ENCODE data around the gene EPPIN.
"Not testable (repeated sequence)": the region's sequence is repeated elsewhere in the genome, so short reads cannot be mapped to it uniquely, and the experiment has no call there.

Gene EPPIN

DNA sequence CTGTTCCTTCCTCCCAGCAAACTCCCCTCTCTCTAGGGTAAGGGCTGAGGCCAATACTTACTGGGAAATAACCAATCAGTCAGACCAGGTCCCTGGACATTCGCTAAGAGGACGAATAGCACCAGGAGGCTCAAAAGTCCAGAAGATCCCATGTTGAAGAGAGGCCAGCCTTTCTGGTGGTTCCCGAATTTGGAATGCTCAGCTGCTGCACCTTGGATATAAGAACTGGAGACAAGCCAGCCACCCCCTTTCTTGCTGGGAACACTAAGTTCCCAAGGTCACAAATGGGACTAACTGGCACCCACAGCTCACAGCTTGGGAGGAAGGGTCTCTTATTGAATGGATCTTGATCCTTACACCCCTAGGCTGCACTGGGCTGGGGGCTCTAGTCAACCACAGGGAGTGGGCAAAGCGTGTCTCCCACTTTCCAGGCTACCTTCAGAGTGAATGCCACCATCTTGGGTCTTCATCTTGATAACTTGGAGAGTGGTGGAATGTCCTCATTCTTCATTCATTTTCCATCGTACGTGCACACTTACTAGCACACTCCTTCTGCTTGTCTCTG lies at the start of gene EPPIN:
Gene EPPIN (minus strand): TSS at position 196 of the 565 bp plus-strand sequence. CDS start 44 bp downstream, at position 152.
- no peak for DNase-seq

DNA sequence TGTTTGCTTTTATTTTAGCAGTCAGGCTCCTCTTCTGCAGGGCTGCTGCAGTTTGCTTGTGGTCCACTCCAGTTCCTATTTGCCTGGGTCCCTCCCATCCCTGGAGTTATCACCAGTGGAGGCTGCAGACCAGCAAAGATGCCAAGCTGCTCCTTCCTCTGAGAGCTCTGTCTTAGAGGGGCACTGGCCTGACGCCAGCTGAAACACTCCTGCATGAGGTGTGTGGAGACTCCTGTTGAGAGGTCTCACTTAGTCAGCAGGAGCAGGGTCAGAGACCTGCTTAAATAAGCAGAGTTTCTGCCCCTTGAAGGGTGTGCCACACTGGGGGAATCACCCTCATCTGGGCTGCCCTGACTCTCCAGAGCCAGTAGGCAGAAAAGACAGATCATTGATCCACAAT lies 48.0 kb upstream of the EPPIN start:
- DNase-seq, result no peak

DNA sequence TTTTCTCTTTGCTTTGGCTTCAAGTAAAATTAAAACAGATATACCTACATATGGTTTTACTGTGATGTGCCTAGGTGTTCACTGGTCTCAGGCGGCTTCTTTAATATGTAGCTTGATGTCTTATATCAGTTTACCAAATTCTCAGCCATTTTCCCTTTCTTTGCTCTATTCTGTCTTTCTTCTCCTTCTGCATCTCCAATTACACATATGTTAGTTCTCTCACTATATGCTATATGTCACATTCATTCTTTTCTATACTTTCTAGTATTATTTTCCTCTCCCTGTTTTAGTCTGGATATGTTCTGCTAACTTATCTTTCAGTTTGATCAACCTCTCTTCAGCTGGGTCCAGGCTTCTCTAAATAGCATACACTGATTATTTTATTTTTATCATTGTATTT lies 46.3 kb upstream of the EPPIN start:
- no peak for DNase-seq

GRCh38 chr20:45592574-45593189 lies 45.5 kb upstream of the EPPIN start:
- no peak for DNase-seq

- DNase-seq, result no peak
Observed at GRCh38 chr20:45589725-45590124, 42.5 kb upstream of the EPPIN start.

GRCh38 chr20:45588800-45589199 lies 41.6 kb upstream of the EPPIN start:
- no peak for DNase-seq

DNA sequence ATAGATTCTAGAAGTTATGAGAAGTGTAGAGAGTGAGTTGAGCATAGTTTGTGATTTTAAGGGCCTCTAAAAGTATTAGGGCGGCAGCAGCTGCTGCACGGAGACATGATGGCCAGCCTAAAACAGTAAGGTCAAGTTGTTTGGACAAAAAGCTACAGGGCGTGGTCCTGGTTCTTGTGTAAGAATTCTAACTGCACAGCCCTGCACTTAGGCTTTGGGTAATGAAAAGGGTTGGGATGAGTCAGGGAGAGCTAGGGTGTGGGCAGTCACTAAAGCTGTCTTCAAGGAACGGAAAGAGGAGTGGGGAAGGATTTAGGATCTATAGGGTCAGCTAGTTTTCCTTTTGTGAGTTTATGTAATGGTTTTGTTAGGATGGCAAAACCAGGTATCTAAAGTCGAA lies 38.8 kb upstream of the EPPIN start:
- not testable (repeated sequence) for DNase-seq

GRCh38 chr20:45584294-45584693 lies 37.1 kb upstream of the EPPIN start:
- DNase-seq, result not testable (repeated sequence)

- no peak for DNase-seq
Observed at GRCh38 chr20:45583502-45583901, 36.3 kb upstream of the EPPIN start.

DNA sequence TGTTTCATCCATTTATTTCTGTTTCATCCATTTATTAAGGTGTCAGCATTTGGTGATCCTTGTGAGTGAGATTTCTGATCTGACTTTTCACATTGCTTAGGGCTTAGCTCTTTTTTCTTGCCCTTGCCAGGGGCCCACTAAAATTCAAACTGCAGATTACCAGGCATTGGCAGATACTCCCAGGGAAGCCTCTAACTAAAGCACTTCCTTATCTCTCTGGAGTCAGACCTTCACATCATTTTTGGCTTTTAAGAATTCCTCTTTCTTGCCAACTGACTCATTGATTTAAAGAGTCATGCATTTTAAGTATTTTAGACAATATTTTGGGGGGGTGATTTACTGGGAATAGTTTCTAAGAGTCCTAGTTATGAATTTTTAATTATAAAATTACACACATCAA lies 34.5 kb upstream of the EPPIN start:
- DNase-seq, result no peak

- DNase-seq, result no peak
Observed at GRCh38 chr20:45579184-45579583, 32.0 kb upstream of the EPPIN start, which contains the start of gene WFDC8. TSS of gene WFDC8 (minus strand) at chr20:45579284. CDS start at chr20:45579247, 37 bp downstream.

GRCh38 chr20:45578231-45578630 lies 31.0 kb upstream of the EPPIN start:
- DNase-seq, result no peak

GRCh38 chr20:45576995-45577394 lies 29.8 kb upstream of the EPPIN start:
- no peak for DNase-seq

DNA sequence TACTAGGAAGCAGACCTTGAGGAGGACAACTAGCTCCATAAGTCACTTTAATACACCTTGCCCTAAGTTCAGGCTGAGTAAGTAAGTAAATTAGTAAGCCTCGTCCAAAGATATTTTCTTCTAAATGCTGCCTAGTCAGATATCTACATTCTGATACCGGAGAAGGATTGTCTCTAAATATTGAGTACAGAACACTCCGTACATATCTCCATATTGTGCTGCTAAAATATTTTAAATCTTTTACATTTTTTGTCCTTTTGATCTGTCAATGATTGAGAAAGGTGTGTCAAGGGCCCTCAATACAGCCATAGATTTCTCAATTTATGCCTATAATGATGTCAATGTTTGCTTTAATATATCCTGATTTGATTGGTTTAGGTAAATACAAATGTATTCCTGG lies 28.7 kb upstream of the EPPIN start:
- DNase-seq, result no peak

DNA sequence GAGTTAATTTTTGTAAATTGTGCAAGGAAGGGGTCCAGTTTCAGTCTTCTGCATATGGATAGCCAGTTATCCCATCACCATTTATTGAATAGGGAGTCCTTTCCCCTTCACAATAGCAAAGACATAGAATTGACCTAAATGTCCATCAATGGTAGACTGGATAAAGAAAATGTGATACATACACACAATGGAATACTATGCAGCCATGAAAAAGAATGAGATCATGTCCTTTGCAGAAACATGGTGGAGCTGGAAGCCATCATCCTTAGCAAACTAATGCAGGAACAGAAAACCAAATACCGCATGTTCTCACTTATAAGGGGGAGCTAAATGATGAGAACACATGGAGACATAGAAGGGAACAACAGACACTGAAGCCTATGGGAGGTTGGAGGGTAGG lies 22.4 kb upstream of the EPPIN start:
- DNase-seq, result not testable (repeated sequence)

- DNase-seq, result no peak
Observed at GRCh38 chr20:45564760-45565276, 17.6 kb upstream of the EPPIN start.

DNA sequence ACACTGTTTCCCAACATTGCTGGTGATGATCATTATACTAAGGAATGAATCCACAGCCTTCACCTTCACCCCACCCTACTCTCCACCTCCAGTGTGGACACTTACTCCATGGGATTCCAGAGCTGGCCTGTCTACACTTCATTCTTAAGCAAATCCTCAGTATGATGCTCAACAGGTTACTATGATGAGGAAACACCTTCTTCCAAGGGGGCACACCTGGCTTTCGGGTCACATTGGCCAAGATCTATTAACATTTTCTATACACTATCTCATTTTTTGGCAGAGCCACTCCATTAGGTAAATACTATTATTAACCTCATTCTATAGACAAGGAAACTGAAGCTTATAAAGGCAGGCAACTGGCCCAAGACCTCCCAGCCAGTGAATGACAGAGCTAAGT lies 8.0 kb upstream of the EPPIN start:
- DNase-seq, result no peak

GRCh38 chr20:45552456-45552855 lies 5.3 kb upstream of the EPPIN start:
- DNase-seq, result no peak

GRCh38 chr20:45550765-45551164 lies 3.6 kb upstream of the EPPIN start:
- DNase-seq, result no peak

- DNase-seq, result no peak
Observed at GRCh38 chr20:45548410-45548809, 1.2 kb upstream of the EPPIN start.

DNA sequence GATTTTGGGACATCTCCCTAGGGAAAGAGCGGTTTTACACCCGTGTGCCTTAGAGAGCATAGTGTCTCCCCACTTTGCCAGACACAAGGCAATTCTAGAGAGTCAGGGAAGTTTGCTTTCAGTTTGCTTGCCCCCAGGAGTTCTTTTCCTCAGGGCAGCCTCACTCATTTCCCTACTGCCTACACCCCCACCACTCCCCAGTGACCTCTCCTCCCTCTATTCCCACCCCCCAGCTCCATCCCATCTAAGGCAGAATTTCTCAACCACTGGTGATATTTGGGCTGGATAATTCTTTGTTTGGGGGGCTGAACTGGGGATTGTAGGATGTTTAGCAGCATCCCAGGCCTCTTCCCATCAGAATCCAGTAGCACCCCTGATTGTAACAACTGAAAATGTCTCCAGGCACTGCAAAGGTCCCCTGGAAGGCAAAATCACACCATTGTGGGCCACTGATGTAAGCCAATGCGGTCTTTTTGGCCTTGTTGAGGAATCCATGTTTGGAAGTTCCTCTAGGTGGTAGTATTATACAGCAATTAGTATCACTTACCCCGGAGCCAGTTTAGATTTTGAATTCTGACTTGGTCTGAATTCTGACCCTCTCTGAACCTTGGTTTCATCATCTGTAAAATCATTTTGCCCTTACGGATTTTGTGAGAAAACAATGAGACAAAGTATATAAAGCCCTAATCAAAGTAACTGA lies 1.3 kb downstream of the EPPIN start:
- DNase-seq, result no peak

DNA sequence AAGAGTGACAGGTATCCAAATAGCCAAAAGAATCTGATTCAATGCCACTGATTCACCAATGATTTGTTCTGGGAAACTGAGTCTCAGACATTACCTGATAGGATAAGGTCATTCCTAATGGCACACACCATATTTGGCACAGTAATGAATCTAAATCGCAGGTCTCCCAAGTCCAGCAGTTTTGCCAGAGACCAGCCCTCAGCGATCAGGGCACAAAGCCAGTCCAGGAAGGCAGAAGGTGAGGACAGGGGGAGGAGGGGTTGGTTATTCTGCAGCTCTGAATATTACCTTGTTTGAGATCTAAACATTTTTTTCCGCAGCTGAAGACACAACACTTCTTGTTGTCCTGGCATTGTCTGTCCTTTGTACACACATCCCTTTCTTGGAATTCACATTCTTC lies 1.9 kb downstream of the EPPIN start:
- no peak for DNase-seq

DNA sequence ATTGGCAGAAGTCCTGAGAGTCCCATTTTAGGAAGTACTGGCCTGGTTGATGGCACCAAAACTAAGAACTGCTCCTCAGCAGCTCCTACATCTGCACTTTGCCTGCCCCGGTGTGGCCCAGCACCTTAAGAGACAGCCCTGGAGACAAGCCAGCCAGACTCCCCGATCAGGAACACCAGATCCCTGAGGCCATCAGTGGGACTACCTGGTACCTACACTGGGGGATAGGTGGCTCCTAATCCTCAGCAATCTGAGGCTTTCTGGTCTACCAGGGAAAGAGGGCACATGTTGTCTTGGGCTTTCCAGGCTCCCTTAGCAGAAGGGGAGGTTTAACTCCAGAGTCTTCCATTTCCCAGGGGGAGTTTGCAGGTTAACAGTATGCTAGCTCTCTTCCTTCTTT lies 7.8 kb downstream of the EPPIN start, which contains the start of gene WFDC6:
Gene WFDC6 (minus strand): TSS at position 101 of the 400 bp plus-strand sequence. CDS start 75 bp downstream, at position 26.
- no peak for DNase-seq

GRCh38 chr20:45538209-45538799 lies 8.9 kb downstream of the EPPIN start:
- DNase-seq, result no peak
